T-helper 2 cell treated with Interferon-gamma antibody and Interleukin-4, amounts not matched to agents 5 μg/mL and 100 μg/mL, for 36 hours (primary cell): ENCODE results near the gene FTO.

Experiments used
- DNase-seq: peaks from one replicate; pipeline ENCODE4 v3.0.0; 2021; ENCODE audit warnings: low spot score
- H3K27ac Mint-ChIP-seq: one replicate; pipeline ENCODE4 v1.8.0; 2021; ENCODE audit warnings: mild to moderate bottlenecking, mixed read lengths
- H3K27me3 Mint-ChIP-seq: one replicate; pipeline ENCODE4 v1.8.0; 2021; ENCODE audit warnings: low read depth, mixed read lengths
- H3K36me3 Mint-ChIP-seq: one replicate; pipeline ENCODE4 v1.8.0; 2021; ENCODE audit warnings: low read depth, mixed read lengths
- H3K4me1 Mint-ChIP-seq: one replicate; pipeline ENCODE4 v1.8.0; 2021; ENCODE audit warnings: low read depth, mixed read lengths
- H3K4me3 Mint-ChIP-seq: one replicate; pipeline ENCODE4 v1.8.0; 2022; ENCODE audit warnings: mild to moderate bottlenecking, moderate library complexity, mixed read lengths
- H3K9me3 Mint-ChIP-seq: one replicate; pipeline ENCODE4 v1.8.0; 2021; ENCODE audit warnings: mixed read lengths

The FTO gene

GRCh38 chr16:54159490-54160080 lies 455.6 kb downstream of the FTO start:
- Mint-ChIP-seq H3K9me3 (peaks cover 7% of the 10 kb centered on the region), H3K27me3 (no peaks in the 10 kb centered on the region), H3K27ac (no peak overlapping the region), H3K4me3 (no peak overlapping the region), H3K36me3 (no peaks in the 10 kb centered on the region), H3K4me1 (no peaks in the 10 kb centered on the region)
- no peak for DNase-seq

DNA sequence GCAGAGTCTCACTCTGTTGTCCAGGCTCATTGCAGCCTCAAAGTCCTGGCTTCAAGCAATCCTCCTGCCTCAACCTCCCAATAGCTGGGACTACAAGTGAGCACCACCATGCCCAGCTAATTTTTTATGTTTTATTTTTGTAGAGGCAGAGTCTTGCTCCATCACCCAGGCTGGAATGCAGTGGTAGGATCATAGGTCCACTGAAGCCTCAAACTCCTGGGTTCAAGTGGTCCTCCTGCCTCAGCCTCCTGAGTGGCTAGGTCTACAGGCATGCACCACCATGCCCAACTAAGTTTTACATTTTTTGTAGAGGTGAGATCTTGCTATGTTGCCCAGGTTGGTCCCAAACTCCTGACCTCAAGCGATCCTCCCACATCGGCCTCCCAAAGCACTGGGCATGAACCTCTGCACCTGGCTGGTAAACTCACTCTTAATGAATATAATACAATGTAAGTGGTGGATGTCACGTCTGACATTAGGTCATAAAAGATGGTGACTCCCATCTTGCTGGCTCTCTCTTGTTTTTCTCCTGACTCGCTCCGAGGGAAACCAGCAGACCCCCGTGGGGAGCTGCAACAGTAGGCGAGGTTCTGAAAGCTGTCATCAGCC lies 456.4 kb downstream of the FTO start:
- Mint-ChIP-seq H3K4me3 (no peak overlapping the region), H3K4me1 (no peaks in the 10 kb centered on the region), H3K27me3 (no peaks in the 10 kb centered on the region), H3K27ac (no peak overlapping the region), H3K9me3 (peaks cover 7% of the 10 kb centered on the region), H3K36me3 (no peaks in the 10 kb centered on the region)
- no peak for DNase-seq

DNA sequence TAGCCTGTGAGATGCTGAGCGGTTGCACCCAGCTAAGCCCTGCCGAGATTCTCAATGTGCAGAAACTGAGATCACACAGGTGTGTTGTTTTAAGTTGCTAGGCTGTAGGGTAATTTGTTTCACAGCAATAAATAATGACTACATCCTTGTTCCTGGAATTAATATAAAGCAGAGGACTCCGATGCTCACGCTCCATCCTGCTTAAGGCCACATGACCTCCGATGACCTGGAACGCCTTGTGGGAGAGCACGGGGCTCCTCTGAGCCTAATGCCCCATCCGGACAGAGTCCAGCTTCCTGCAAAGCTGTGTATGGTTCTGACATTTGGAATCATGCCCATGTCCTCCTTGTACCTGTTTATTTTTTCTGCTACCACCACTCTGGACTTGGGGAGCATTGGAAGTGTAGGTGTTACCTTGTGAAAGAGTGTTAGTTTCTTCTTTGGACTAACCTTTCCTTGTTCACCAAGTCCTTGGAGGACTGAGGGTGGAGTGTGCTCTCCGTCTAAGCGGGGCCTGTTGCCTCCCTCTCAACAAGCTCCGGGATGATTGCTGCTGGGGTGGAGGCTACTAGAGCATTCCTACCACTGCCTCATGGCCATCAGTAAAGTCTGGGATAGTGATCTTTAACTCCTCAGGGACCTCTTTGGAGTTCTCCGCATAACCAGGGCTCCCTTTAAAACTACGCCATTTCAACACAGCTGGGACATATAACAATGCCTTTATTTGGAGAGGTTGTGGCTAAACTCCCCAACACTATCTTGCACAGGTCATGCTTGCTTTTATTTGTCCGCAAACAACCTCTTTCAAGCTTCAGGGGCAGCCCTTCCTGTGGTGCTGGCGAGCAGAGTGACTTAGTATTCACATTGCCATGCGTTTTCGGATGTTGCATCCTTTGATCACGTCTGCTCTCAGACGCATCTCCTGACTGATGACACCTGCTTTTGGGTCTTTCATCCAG lies 457.3 kb downstream of the FTO start:
- H3K9me3 Mint-ChIP-seq = peaks cover 4% of the 10 kb centered on the region
- no peaks in the 10 kb centered on the region for H3K27me3 Mint-ChIP-seq
- DNase-seq = no peak
- H3K4me3 Mint-ChIP-seq = no peak overlapping the region
- H3K4me1 Mint-ChIP-seq = no peaks in the 10 kb centered on the region
- no peaks in the 10 kb centered on the region for H3K36me3 Mint-ChIP-seq
- H3K27ac Mint-ChIP-seq = no peak overlapping the region

DNA sequence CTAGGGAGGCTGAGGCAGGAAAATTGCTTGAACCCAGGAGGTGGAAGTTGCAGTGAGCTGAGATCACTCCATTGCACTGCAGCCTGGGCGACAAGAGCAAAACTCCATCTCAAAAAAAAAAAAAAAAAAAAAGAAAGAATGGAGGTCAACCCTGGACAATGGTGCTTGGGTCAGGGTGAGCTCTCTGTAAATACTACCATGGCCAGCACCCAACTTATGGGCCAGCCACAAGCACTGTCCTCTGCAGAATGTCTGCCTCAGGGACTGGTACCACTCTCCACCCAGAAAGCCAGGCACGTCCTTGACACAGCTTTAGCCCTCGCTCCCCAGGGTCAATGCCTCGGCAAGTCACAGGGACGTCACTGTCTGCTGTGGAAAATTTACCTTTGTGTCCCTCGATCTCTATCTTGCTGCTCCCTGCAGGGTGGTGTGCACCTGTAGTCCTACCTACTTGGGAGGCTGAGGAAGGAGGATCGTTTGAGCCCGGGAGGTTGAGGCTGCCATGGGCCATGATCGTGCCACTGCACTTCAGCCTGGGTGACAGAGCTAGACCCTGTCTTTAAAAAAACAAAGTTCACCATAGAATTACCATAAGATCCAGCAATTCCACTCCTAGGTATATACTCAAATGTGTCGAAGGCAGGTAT lies 459.4 kb downstream of the FTO start:
- no peak overlapping the region for H3K4me3 Mint-ChIP-seq
- H3K4me1 Mint-ChIP-seq = no peaks in the 10 kb centered on the region
- no peaks in the 10 kb centered on the region for H3K9me3 Mint-ChIP-seq
- no peaks in the 10 kb centered on the region for H3K36me3 Mint-ChIP-seq
- H3K27me3 Mint-ChIP-seq = no peaks in the 10 kb centered on the region
- H3K27ac Mint-ChIP-seq = no peak overlapping the region
- no peak for DNase-seq

DNA sequence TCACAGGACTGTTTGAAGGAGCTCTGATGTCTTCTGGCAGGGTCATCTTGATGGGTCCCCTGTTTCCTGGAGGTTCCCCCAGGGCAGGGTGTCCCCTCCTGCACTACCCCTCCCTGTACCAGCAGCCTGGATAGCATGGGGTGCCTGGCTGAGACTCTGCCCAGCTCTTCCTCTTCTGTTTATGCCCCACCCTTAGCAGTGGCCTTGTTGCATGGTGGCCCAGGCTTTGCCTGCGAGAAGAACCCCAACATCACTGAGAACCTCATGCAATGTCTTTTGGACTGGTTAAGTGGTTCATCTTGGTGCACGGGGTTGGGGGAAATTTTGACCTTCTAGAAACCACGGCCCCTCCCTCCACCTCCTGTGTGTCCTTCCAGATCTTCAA lies 460.8 kb downstream of the FTO start:
- Mint-ChIP-seq H3K9me3 (no peaks in the 10 kb centered on the region), H3K4me3 (no peak overlapping the region), H3K27me3 (no peaks in the 10 kb centered on the region), H3K27ac (no peak overlapping the region), H3K36me3 (no peaks in the 10 kb centered on the region), H3K4me1 (no peaks in the 10 kb centered on the region)
- DNase-seq = no peak

DNA sequence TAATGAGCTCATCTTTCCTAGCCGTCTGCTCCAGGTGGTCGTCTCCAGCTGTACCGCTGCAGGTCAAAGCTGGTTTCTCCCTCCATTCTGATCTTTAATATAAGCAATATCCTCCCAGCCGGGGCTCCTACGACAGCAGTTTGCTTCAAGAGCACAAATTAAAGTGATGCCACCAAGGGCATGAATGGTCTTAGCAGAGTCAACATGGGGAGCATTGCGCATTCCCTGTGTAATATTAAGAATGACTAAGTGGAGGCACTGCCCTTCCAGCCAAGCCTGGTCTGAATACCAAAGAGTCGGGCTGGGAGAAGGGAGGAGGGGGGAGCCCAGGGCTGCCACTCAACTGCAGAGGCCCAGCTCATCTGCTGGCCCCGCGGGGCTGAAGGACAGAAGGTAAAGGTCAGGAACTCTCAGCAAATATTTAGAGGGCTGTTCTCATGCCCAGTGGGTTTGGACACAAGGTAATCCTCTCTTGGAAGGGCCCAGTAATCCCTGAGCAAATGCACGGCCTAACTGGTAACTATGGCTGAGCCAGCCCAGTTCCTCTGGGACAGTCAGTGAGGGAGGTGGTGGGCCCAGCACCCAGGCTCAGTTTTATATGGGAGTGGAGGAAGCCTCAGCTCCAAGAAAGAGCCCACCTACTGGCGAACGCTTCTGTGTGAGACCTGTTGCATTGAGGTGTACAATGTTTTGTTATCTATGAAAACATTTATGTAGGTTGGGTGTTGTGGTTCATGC lies 461.4 kb downstream of the FTO start:
- H3K9me3 Mint-ChIP-seq = no peaks in the 10 kb centered on the region
- DNase-seq = no peak
- no peaks in the 10 kb centered on the region for H3K36me3 Mint-ChIP-seq

GRCh38 chr16:54165912-54166865 lies 462.2 kb downstream of the FTO start:
- DNase-seq = no peak
- Mint-ChIP-seq H3K4me1 (no peaks in the 10 kb centered on the region), H3K27ac (no peak overlapping the region), H3K9me3 (no peaks in the 10 kb centered on the region), H3K4me3 (no peak overlapping the region), H3K27me3 (peaks cover 7% of the 10 kb centered on the region), H3K36me3 (no peaks in the 10 kb centered on the region)

More for the DNA sequence above, 461.4 kb downstream of the FTO start:
- no peak overlapping the region for H3K27ac Mint-ChIP-seq
- no peak overlapping the region for H3K4me3 Mint-ChIP-seq
- H3K27me3 Mint-ChIP-seq = peaks cover under 1% of the 10 kb centered on the region
- no peaks in the 10 kb centered on the region for H3K4me1 Mint-ChIP-seq

GRCh38 chr16:54169112-54169511 lies 465.2 kb downstream of the FTO start:
- Mint-ChIP-seq H3K36me3 (no peaks in the 10 kb centered on the region), H3K9me3 (no peaks in the 10 kb centered on the region), H3K27me3 (peaks cover 27% of the 10 kb centered on the region), H3K4me1 (peaks cover 2% of the 10 kb centered on the region), H3K27ac (no peak overlapping the region), H3K4me3 (no peak overlapping the region)
- no peak for DNase-seq

DNA sequence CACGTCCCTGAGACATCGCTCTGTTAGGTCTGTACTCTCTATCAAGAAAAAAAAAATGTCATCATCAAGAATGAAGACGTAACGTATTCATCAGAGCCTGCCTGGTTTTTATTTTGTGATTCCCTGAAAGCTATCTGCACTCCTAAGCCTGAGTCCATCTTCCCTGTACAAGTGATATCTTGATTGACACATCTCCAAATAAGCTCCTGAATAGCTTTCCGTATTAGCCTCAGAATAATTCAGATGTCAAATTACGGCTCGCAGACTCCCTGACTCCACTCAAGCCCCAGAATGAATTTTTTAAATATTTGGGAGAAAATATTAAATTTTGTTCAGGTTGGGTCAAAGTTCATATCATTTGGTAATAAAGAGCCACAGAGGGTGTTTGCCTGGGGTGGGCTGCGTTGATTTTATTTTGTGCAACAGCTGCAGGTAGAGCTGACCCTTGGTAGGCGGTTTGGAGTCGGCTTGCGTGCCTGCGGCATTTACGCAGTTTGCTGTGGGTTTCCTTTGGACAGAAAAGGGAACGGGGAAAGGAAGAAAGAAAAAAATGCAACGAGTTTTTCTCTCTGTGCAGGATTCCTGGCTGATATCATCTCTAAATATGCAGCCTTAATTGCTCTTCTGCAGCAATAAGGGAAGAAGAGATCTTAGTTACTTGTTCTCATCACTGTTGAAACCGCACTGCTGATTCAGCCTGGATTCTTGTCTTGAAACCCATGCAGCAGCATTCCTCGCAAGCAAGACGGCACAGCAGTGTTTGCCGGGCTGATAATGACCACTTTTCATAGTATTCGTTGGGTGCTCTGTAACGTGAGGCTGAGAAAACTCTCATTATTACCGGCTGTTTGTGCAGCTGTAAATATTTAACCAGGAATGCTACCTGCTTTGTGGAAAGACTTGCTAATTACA lies 467.9 kb downstream of the FTO start:
- no peak overlapping the region for H3K4me3 Mint-ChIP-seq
- H3K36me3 Mint-ChIP-seq = no peaks in the 10 kb centered on the region
- peaks cover 31% of the 10 kb centered on the region for H3K27me3 Mint-ChIP-seq
- no peaks in the 10 kb centered on the region for H3K9me3 Mint-ChIP-seq
- DNase-seq = no peak
- no peak overlapping the region for H3K27ac Mint-ChIP-seq
- H3K4me1 Mint-ChIP-seq = peaks cover 2% of the 10 kb centered on the region

- Mint-ChIP-seq H3K36me3 (no peaks in the 10 kb centered on the region), H3K9me3 (no peaks in the 10 kb centered on the region), H3K27ac (no peak overlapping the region), H3K4me3 (no peak overlapping the region), H3K4me1 (peaks cover 2% of the 10 kb centered on the region), H3K27me3 (peaks cover 31% of the 10 kb centered on the region)
- no peak for DNase-seq
Observed at GRCh38 chr16:54173490-54173889, 469.5 kb downstream of the FTO start.

GRCh38 chr16:54174201-54174600 lies 470.2 kb downstream of the FTO start:
- H3K27me3 Mint-ChIP-seq = peaks cover 31% of the 10 kb centered on the region
- H3K4me1 Mint-ChIP-seq = peaks cover 2% of the 10 kb centered on the region
- H3K36me3 Mint-ChIP-seq = no peaks in the 10 kb centered on the region
- H3K9me3 Mint-ChIP-seq = no peaks in the 10 kb centered on the region
- no peak for DNase-seq
- no peak overlapping the region for H3K4me3 Mint-ChIP-seq
- no peak overlapping the region for H3K27ac Mint-ChIP-seq

GRCh38 chr16:54174750-54175149 lies 470.8 kb downstream of the FTO start:
- Mint-ChIP-seq H3K9me3 (no peaks in the 10 kb centered on the region), H3K27ac (no peak overlapping the region), H3K27me3 (peaks cover 31% of the 10 kb centered on the region), H3K36me3 (no peaks in the 10 kb centered on the region), H3K4me1 (peaks cover 2% of the 10 kb centered on the region), H3K4me3 (no peak overlapping the region)
- DNase-seq = no peak
